Measurements from ENCODE around the gene TALDO1.

Gene TALDO1

GRCh38 chr11:766936-767210, 19.6 kb downstream of the TALDO1 start:
- FAIRE-seq: no peak
- no peak for DNase-seq (ENCODE audit: insufficient read length, low spot score)

- DNase-seq (ENCODE audit: insufficient read length, low spot score): no peak
- FAIRE-seq: no peak
Observed at GRCh38 chr11:767238-767637, 20.0 kb downstream of the TALDO1 start.

- DNase-seq (ENCODE audit: insufficient read length, low spot score): no peak
- no peak for FAIRE-seq
Observed at GRCh38 chr11:769887-770641, 22.8 kb downstream of the TALDO1 start.

GRCh38 chr11:770642-771616, 23.7 kb downstream of the TALDO1 start:
- FAIRE-seq (no peak), DNase-seq (ENCODE audit: insufficient read length, low spot score) (no peak)

GRCh38 chr11:771617-772204, 24.4 kb downstream of the TALDO1 start:
- FAIRE-seq: no peak

GRCh38 chr11:772429-773390, 25.4 kb downstream of the TALDO1 start:
- FAIRE-seq (no peak), DNase-seq (ENCODE audit: insufficient read length, low spot score) (no peak)

More at GRCh38 chr11:771617-772204, 24.4 kb downstream of the TALDO1 start:
- no peak for DNase-seq (ENCODE audit: insufficient read length, low spot score)

- FAIRE-seq (no peak), DNase-seq (ENCODE audit: insufficient read length, low spot score) (no peak)
Observed at GRCh38 chr11:773425-773824, 26.2 kb downstream of the TALDO1 start.

GRCh38 chr11:773830-774229, 26.6 kb downstream of the TALDO1 start:
- FAIRE-seq (no peak), DNase-seq (ENCODE audit: insufficient read length, low spot score) (no peak)

GRCh38 chr11:774873-775592, 27.8 kb downstream of the TALDO1 start:
- DNase-seq (ENCODE audit: insufficient read length, low spot score): no peak

GRCh38 chr11:776263-776560, 28.9 kb downstream of the TALDO1 start:
- DNase-seq (ENCODE audit: insufficient read length, low spot score): no peak

More at GRCh38 chr11:774873-775592, 27.8 kb downstream of the TALDO1 start:
- no peak for FAIRE-seq

GRCh38 chr11:776561-777287, 29.5 kb downstream of the TALDO1 start:
- FAIRE-seq (peak; percentile 66), DNase-seq (ENCODE audit: insufficient read length, low spot score) (peak; percentile 75)

More at GRCh38 chr11:776263-776560, 28.9 kb downstream of the TALDO1 start:
- no peak for FAIRE-seq

- FAIRE-seq (peak; percentile 94), DNase-seq (ENCODE audit: insufficient read length, low spot score) (peak; percentile 100)
Observed at GRCh38 chr11:777288-778255, 30.3 kb downstream of the TALDO1 start, which contains the start of gene GATD1. Gene GATD1 (minus strand): TSS chr11:777487. CDS start chr11:777462, 25 bp downstream.

- DNase-seq (ENCODE audit: insufficient read length, low spot score) (no peak), FAIRE-seq (no peak)
Observed at GRCh38 chr11:778976-779954, 32.0 kb downstream of the TALDO1 start.

GRCh38 chr11:779955-780532, 32.8 kb downstream of the TALDO1 start:
- FAIRE-seq (no peak), DNase-seq (ENCODE audit: insufficient read length, low spot score) (no peak)

- FAIRE-seq: no peak
- DNase-seq (ENCODE audit: insufficient read length, low spot score): no peak
Observed at GRCh38 chr11:782264-783174, 35.3 kb downstream of the TALDO1 start.
